GM23338 (cell line): ENCODE results near the gene LYZL1. TPM values are rescaled to one million over a fixed set of nuclear protein-coding genes. Genes with fewer than 3 reads are reported as not detected.

Experiments used
- ATAC-seq: fragments of 200-7000 bp; cut with Tn5 transposase; 3 replicates; pipeline ENCODE4 v1.9.1; 2020
- DNase-seq: peaks from one replicate; pipeline ENCODE4 v3.0.0-alpha.2; 2015; ENCODE audit warnings: low spot score
- H2AFZ ChIP-seq: fragments of 200-600 bp; sonication (generic); 2 replicates; pipeline ENCODE4 v1.8.0; 2016; ENCODE audit warnings: antibody characterized with exemption, mild to moderate bottlenecking, moderate library complexity
- H3F3A ChIP-seq: fragments of 200-600 bp; sonication (generic); replicated peaks from 2 replicates; pipeline ENCODE4 v1.8.0; 2017; ENCODE audit warnings: antibody characterized with exemption, mixed run types, low read depth
- H3K27ac ChIP-seq: fragments of 200-600 bp; sonication (generic); 2 replicates; pipeline ENCODE4 v1.6.1; 2016; ENCODE audit warnings: low read depth
- H3K27me3 ChIP-seq: fragments of 200-600 bp; sonication (generic); 2 replicates; pipeline ENCODE4 v1.8.0; 2016; ENCODE audit warnings: mild to moderate bottlenecking, mixed run types, moderate library complexity; ENCODE audit not compliant: insufficient read depth
- H3K36me3 ChIP-seq: fragments of 200-600 bp; sonication (generic); 2 replicates; pipeline ENCODE4 v1.8.0; 2016; ENCODE audit warnings: mild to moderate bottlenecking; ENCODE audit not compliant: insufficient read depth
- H3K4me1 ChIP-seq: fragments of 200-600 bp; sonication (generic); 2 replicates; pipeline ENCODE4 v1.8.0; 2016; ENCODE audit warnings: mild to moderate bottlenecking, moderate library complexity; ENCODE audit not compliant: insufficient read depth
- H3K4me2 ChIP-seq: fragments of 200-600 bp; sonication (generic); 2 replicates; pipeline ENCODE4 v1.7.1; 2017; ENCODE audit warnings: mixed run types
- H3K4me3 ChIP-seq: fragments of 200-600 bp; sonication (generic); 2 replicates; pipeline ENCODE4 v1.6.1; 2016; ENCODE audit warnings: mixed run types
- H3K79me2 ChIP-seq: fragments of 200-600 bp; sonication (generic); replicated peaks from 2 replicates; pipeline ENCODE4 v1.8.0; 2017; ENCODE audit warnings: mild to moderate bottlenecking; ENCODE audit not compliant: insufficient read depth
- H3K9me2 ChIP-seq: fragments of 200-600 bp; sonication (generic); 2 replicates; pipeline ENCODE4 v1.8.0; 2017; ENCODE audit not compliant: insufficient read depth
- H4K20me1 ChIP-seq: fragments of 200-600 bp; sonication (generic); replicated peaks from 2 replicates; pipeline ENCODE4 v1.8.0; 2017; ENCODE audit warnings: mild to moderate bottlenecking; ENCODE audit not compliant: insufficient read depth
- H3K27ac Mint-ChIP-seq: 2 replicates; pipeline ENCODE4 v1.8.0; 2020; ENCODE audit warnings: inconsistent platforms, mild to moderate bottlenecking, moderate library complexity, mixed read lengths
- H3K27me3 Mint-ChIP-seq: 3 replicates; pipeline ENCODE4 v1.8.0; 2022; ENCODE audit warnings: low read depth, mild to moderate bottlenecking, moderate library complexity, mixed read lengths, inconsistent platforms; ENCODE audit not compliant: insufficient read depth, poor library complexity
- H3K36me3 Mint-ChIP-seq: 3 replicates; pipeline ENCODE4 v1.8.0; 2021; ENCODE audit warnings: low read depth, mild to moderate bottlenecking, inconsistent platforms, moderate library complexity, mixed read lengths
- H3K4me1 Mint-ChIP-seq: 3 replicates; pipeline ENCODE4 v1.8.0; 2020; ENCODE audit warnings: mild to moderate bottlenecking, inconsistent platforms, mixed read lengths
- H3K4me3 Mint-ChIP-seq: 3 replicates; pipeline ENCODE4 v1.8.0; 2021; ENCODE audit warnings: moderate library complexity, mild to moderate bottlenecking, inconsistent platforms, mixed read lengths
- H3K9me3 Mint-ChIP-seq: 3 replicates; pipeline ENCODE4 v1.8.0; 2020; ENCODE audit warnings: moderate library complexity, mild to moderate bottlenecking, inconsistent platforms, mixed read lengths
- CREB1 ChIP-seq: fragments of 250-450 bp; sonication (Bioruptor Pico); IDR thresholded peaks from 2 replicates; pipeline ENCODE4 v1.5.0; 2020; ENCODE audit warnings: low read depth, mild to moderate bottlenecking, moderate library complexity
- EZH2 ChIP-seq: fragments of 200-600 bp; sonication (generic); IDR thresholded peaks from one replicate; pipeline ENCODE4 v1.8.0; 2017; ENCODE audit warnings: antibody characterized with exemption, mild to moderate bottlenecking, low read depth; ENCODE audit not compliant: unreplicated experiment
- EZH2phosphoT487 ChIP-seq: fragments of 200-600 bp; sonication (generic); IDR thresholded peaks from one replicate; pipeline ENCODE4 v1.8.1; 2018; ENCODE audit warnings: antibody characterized with exemption; ENCODE audit not compliant: unreplicated experiment
- JUNB ChIP-seq: IDR thresholded peaks from one replicate; pipeline ENCODE4 v1.6.1; 2016; ENCODE audit warnings: antibody characterized with exemption; ENCODE audit not compliant: unreplicated experiment
- NANOG ChIP-seq: IDR thresholded peaks from 2 replicates; pipeline ENCODE4 v1.6.1; 2016; ENCODE audit warnings: antibody characterized with exemption, borderline replicate concordance
- ZNF462 ChIP-seq: fragments of 250-450 bp; sonication (Bioruptor Pico); IDR thresholded peaks from 2 replicates; pipeline ENCODE4 v1.5.0; 2020; ENCODE audit warnings: mild to moderate bottlenecking, moderate library complexity
- polyA plus RNA-seq: library from polyadenylated mRNA; unstranded; fragments of >200 nt; fragmentation: Nextera tagmentation; extraction: Ambion mirVana; gene quantifications from 2 replicates; pipeline ENCODE4 v1.2.1, GENCODE V29; 2016
- total RNA-seq: library from RNA; depleted of rRNA; stranded (reverse); fragments of >200 nt; shearing (Covaris generic); gene quantifications from 2 replicates; pipeline ENCODE4 v1.2.3, GENCODE V29; 2014
- TF ChIP-seq, protein P1 (sequence below), 2 experiments: fragments of 200-600 bp in 1 of 2; sonication (generic) in 1 of 2; conservative IDR thresholded peaks; 2 replicates each; pipeline versions ENCODE4 v1.5.1 to v1.6.1; 2016 to 2017; ENCODE audit warnings: antibody characterized with exemption in 2 of 2, low read depth in 2 of 2, mild to moderate bottlenecking in 2 of 2, moderate library complexity in 1 of 2

LYZL1 gene
- total and polyA plus RNA-seq, 2 experiments from 2014 or later, result not detected

DNA sequence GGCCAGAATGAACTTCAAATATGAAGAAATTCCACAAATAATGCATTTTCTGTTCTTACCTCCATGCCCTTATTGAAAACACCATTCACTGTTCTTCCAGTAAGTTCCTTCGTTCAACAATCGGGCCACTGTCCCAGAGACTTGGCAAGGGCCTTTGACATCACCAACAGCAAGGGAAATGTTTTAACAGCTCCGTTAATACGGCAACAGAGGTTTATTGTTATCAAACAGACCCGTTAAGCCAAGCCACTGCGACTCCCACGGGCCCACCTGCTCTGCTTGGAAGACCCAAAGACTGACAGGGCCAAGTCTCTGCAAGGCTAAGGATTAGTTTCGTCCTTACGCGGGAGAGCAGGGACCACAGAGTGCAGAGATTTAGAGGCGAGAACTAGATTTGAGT, 43.4 kb upstream of the LYZL1 start:
- H3K27ac ChIP-seq, result no peak overlapping the region
- ATAC-seq (no peak), DNase-seq (no peak)
- no peak overlapping the region for H3K27ac Mint-ChIP-seq
- H3K4me2 ChIP-seq, result no peak overlapping the region
- H3K4me3 Mint-ChIP-seq, result no peak overlapping the region
- TF ChIP-seq EZH2 (no peak), ZNF462 (CRISPR knock-in tag) (no peak), JUNB (no peak), NANOG (no peak), CREB1 (CRISPR knock-in tag) (no peak), EZH2phosphoT487 (no peak)
- TF ChIP-seq, protein P1, sequence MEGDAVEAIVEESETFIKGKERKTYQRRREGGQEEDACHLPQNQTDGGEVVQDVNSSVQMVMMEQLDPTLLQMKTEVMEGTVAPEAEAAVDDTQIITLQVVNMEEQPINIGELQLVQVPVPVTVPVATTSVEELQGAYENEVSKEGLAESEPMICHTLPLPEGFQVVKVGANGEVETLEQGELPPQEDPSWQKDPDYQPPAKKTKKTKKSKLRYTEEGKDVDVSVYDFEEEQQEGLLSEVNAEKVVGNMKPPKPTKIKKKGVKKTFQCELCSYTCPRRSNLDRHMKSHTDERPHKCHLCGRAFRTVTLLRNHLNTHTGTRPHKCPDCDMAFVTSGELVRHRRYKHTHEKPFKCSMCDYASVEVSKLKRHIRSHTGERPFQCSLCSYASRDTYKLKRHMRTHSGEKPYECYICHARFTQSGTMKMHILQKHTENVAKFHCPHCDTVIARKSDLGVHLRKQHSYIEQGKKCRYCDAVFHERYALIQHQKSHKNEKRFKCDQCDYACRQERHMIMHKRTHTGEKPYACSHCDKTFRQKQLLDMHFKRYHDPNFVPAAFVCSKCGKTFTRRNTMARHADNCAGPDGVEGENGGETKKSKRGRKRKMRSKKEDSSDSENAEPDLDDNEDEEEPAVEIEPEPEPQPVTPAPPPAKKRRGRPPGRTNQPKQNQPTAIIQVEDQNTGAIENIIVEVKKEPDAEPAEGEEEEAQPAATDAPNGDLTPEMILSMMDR (conservative IDR thresholded peaks at IDR 0.05; ENCODE audit: low read depth in 2 of 2), result no peak
- H3K27me3 ChIP-seq, result no peaks in the 10 kb centered on the region
- no peaks in the 10 kb centered on the region for H3F3A ChIP-seq
- H3K4me3 ChIP-seq, result no peak overlapping the region
- 0 out of 3 replicates have a peak, but pooled peaks cover 4% of the 10 kb centered on the region for H3K9me3 Mint-ChIP-seq
- no peaks in the 10 kb centered on the region for H3K36me3 ChIP-seq
- H3K4me1 ChIP-seq, result no peaks in the 10 kb centered on the region
- no peaks in the 10 kb centered on the region for H3K4me1 Mint-ChIP-seq
- no peaks in the 10 kb centered on the region; the same call in 2 of the 3 replicates for H3K36me3 Mint-ChIP-seq
- no peaks in the 10 kb centered on the region for H3K27me3 Mint-ChIP-seq
- peak overlapping the region; percentile 80 for H2AFZ ChIP-seq
- peaks cover 3% of the 10 kb centered on the region; the same call in 1 of the 2 replicates for H3K9me2 ChIP-seq
- H3K79me2 ChIP-seq, result no peaks in the 10 kb centered on the region
- no peaks in the 10 kb centered on the region for H4K20me1 ChIP-seq
